ENCODE measurements around the gene GRN.

GRN gene

DNA sequence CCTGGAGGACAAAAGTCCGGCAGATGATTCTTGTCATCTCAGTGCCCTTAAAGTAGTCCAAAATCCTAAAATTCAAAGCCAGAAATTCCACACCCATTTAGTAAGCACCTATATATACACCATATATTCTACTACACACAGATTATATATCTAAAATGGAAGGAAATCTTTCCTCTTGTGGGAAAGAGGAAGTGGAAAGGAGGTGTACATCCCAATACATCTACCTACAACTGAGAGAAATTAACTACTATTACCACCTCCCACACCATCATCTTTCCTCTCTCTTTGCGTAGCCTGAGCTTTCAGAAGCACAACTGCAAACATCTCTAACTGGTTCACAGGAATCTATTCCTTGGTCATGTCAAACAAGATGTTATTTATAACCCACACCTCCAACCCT lies 49.7 kb downstream of the GRN start:
- H3K4me3 ChIP-seq (ENCODE audit: low read length), result no peak overlapping the region
- no peak for DNase-seq (ENCODE audit: low read depth)
- TF ChIP-seq, protein P1, sequence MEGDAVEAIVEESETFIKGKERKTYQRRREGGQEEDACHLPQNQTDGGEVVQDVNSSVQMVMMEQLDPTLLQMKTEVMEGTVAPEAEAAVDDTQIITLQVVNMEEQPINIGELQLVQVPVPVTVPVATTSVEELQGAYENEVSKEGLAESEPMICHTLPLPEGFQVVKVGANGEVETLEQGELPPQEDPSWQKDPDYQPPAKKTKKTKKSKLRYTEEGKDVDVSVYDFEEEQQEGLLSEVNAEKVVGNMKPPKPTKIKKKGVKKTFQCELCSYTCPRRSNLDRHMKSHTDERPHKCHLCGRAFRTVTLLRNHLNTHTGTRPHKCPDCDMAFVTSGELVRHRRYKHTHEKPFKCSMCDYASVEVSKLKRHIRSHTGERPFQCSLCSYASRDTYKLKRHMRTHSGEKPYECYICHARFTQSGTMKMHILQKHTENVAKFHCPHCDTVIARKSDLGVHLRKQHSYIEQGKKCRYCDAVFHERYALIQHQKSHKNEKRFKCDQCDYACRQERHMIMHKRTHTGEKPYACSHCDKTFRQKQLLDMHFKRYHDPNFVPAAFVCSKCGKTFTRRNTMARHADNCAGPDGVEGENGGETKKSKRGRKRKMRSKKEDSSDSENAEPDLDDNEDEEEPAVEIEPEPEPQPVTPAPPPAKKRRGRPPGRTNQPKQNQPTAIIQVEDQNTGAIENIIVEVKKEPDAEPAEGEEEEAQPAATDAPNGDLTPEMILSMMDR (conservative IDR thresholded peaks at IDR 0.05; ENCODE audit: low read depth, low read length), result no peak

DNA sequence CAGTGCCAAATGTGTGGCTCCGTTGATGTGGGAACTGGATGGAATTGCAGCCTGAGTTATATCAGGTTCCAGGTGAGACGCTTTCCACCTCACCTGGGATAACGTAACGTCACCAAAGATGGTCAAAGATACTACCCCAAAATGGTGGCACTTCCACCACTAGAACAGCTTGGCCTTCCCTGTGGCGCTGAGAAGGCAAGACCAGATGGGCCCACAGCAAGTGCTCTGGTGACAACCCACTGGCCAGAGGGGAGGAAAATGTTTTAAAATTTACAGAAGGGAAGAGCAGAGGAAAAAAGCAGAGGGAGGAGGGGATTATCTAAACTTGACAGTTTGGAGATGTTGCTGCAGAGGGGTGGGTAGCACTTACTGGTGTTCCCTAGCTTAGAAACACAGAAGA lies 51.8 kb downstream of the GRN start:
- H3K4me3 ChIP-seq (ENCODE audit: low read length), result no peak overlapping the region
- no peak for DNase-seq (ENCODE audit: low read depth)
- TF ChIP-seq, protein P1 (conservative IDR thresholded peaks at IDR 0.05; ENCODE audit: low read depth, low read length), result no peak

DNA sequence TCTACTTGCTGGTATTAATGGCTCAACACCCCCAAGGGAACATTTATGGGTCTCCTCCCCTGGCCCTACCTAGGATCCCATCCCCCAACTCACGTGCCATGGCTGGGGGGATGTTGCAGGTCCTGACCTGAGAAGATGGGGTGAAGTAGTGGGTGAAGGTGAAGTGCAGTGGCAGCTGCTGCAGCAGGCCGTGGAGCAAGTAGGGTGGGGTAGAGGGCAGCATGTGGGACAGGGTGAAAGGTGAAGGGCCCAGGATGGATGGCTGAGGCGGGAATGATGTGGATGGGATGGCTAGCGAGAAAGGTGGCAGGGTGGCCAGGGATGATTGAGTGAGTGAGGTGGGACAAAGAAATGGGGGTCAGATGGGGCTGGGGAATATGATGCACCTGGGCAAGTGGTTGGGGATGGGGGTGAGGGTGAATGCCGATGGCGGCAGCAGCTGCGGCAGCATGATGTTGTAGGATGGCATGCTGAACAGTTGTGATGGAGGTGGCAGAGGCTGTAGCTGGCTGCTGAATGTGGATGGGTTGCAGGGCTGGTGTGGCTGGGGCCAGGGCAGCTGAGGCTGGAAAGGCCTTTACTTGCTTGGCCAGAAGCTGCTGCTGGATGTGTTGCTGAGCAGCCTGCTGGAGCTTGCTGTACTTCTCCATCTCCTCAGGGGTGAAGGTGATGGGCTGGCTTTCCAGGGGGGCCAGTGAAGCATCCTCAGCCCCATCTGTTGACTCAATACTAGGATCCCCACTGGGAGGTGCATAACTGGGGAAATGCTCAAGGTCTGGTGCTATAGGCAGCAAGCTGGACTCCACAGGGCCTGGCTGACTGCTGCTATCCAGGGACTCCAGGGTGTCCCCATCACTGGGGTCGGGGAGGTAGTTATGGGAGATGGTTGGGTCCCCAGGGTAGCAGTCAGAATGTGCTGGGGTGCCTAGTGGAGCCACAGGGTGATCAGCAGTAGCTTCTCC lies 52.7 kb downstream of the GRN start:
- H3K4me3 ChIP-seq (ENCODE audit: low read length), result no peak overlapping the region
- TF ChIP-seq, protein P1 (conservative IDR thresholded peaks at IDR 0.05; ENCODE audit: low read depth, low read length), result no peak
- DNase-seq (ENCODE audit: low read depth), result no peak

DNA sequence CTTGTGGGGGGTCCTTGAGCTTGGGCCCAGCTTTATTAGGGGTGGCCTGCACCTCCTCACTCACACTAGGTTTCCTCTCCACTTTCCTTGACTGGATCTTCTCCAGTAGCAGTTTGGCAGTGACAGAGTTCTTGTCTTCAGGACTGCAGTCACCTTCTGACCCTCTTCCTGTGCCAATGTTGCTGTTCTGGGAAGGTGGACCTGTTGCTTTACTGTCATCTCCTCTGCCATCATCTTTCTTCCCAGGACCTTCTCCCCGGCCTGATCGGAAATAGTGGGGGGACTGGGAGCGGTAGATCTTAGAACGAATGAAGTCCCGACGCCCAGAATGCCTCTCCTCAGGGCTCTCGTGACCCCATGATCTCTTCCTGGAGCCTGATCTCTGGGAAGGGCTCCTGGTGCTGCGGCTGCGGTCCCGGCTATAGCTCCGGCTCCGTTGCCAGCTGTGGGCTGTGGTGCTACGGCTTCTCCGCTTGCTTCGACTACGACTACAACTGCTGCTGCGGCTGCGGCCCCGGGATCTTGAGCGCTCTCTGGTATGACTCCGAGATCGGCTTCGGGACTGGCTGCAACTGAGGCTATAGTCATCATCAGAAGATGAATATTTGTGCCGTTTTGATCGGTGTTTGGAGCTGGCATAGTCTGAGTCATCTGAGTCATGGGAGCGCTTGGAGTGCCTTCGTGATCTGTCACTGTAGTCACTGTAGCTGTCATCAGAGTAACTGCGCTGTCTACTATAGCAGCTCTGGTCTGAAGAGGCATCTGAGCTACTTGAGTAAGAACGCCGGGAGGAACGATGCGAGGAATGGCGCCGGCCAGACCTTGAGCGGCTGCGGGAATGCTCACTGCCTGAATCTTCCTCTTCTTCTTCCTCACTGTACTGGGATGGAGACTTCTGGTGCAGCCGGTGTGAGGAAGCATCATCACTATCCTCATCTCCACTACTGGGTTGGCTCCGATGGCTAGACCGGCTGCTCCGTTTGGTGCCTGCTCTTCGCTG lies 53.9 kb downstream of the GRN start:
- H3K4me3 ChIP-seq (ENCODE audit: low read length), result no peak overlapping the region
- no peak for DNase-seq (ENCODE audit: low read depth)
- TF ChIP-seq, protein P1 (conservative IDR thresholded peaks at IDR 0.05; ENCODE audit: low read depth, low read length), result no peak

DNA sequence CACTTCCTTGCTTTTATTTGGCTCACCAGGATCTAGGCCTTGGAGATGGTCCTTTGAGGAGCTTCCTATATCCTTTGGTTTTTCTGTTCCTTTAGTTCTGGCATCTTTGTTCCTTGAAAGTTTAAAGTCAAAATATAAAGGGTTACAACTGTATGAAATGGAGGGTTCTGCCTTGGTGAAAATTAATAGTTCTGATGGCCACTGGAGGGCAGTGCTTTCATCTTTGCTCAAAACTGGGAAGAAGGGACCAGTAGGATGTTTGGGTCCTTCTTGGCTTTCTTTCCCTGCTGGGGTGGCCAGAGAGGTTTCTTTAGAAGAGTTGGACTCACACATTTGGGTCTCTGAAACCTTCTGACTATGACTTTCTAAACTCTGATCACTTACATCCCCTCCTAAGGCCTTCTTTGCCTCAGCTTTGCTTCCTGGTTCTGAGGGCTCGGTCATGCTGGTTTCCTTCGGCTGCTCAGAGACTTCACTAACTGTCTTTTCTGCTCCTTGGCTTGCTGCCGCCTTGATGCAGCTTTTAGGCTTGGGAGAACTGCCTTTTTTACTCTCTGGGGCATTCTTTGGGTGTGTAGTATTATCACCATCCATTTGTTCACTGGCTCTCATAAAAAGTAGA lies 55.2 kb downstream of the GRN start:
- no peak for DNase-seq (ENCODE audit: low read depth)
- H3K4me3 ChIP-seq (ENCODE audit: low read length), result no peak overlapping the region
- TF ChIP-seq, protein P1 (conservative IDR thresholded peaks at IDR 0.05; ENCODE audit: low read depth, low read length), result peak; percentile 64
